ENCODE results near the gene CDC42BPG.
"Not testable (repeated sequence)": the region's sequence is repeated elsewhere in the genome, so short reads cannot be mapped to it uniquely, and the experiment has no call there.

Gene CDC42BPG

DNA sequence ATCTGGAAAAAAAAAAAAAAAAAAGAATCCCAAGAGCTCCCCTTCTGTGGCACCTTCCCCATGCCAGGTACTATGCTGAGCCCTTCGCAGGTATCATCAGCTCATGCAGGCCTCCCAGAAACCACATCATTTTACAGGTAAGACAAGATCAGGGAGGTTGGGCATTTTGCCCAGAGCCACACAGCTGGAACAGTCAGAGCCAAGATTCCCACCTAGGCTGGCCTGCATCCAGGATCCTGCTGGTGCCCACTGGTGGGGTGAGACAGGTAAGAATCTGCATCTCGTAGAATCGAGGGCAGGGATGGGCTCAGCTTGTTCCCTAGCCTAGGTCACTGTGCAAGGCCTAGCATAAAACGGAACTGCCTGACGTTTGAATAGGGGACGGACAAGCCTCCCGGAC is 18.4 kb downstream of the CDC42BPG start:
- no peak for DNase-seq
- Histone ChIP-seq H3K4me3 (ENCODE audit: low read length) (no peak overlapping the region), H2BK5ac (ENCODE audit: low read length) (no peak overlapping the region), H3K23ac (ENCODE audit: low read length) (no peak overlapping the region), H3K18ac (ENCODE audit: low read length) (no peak overlapping the region), H4K8ac (ENCODE audit: low read depth, low read length) (no peak overlapping the region), H2BK120ac (ENCODE audit: low read depth, low read length) (no peak overlapping the region), H3K27ac (ENCODE audit: low read depth, low read length) (no peak overlapping the region), H3K36me3 (ENCODE audit: control insufficient read depth, insufficient read depth, low read length) (no peaks in the 10 kb centered on the region), H3K4ac (ENCODE audit: low read depth, low read length) (no peak overlapping the region), H2BK15ac (replicated peaks; ENCODE audit: low read depth) (no peak overlapping the region), H2AK5ac (ENCODE audit: low read length) (no peak overlapping the region), H3K4me1 (ENCODE audit: control insufficient read depth, low read depth, low read length) (no peaks in the 10 kb centered on the region), H3K27me3 (ENCODE audit: insufficient read depth, low read length, poor library complexity) (no peaks in the 10 kb centered on the region), H4K5ac (ENCODE audit: low read length) (no peak overlapping the region), H3K9ac (ENCODE audit: low read length) (no peak overlapping the region), H3K4me2 (ENCODE audit: low read length) (no peak overlapping the region), H3K79me2 (ENCODE audit: control insufficient read depth, insufficient read depth, low read length) (no peaks in the 10 kb centered on the region), H3K56ac (ENCODE audit: low read length) (no peak overlapping the region), H3K79me1 (ENCODE audit: low read length) (no peaks in the 10 kb centered on the region)
- WGBS (ENCODE audit: extremely low coverage, insufficient coverage, low lambda C conversion rate): no CpG with 5 or more reads among the region's 7 CpGs

DNA sequence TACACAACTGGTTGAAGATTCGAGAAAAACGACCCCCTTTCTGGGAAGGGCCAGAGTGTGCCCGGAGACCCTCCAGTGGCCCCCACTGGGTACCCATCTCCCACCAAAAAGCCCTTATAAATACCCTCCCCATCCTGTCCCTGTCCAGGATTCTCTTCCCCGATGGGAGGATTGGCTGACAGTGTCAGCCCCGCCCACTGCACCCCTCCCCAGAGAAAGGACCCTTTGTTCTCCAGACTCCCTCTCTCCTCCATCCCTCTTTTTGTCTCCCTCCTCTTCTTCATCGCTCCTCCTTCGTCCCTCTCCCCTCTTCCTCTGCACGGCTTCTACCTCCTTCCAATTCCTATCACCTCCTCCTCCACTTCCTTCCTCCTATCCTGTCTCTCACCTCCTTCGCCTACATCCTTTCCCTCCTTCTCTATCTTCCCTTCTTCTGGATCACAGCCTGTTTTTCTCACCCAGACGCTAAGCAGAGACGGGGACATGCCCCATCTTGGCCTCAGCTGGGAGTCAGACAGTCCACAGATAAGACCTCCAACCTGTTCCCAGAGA is 20.8 kb downstream of the CDC42BPG start:
- H4K5ac ChIP-seq (ENCODE audit: low read length): no peak overlapping the region
- no peaks in the 10 kb centered on the region for H3K36me3 ChIP-seq (ENCODE audit: control insufficient read depth, insufficient read depth, low read length)
- no peak overlapping the region for H2BK120ac ChIP-seq (ENCODE audit: low read depth, low read length)
- 80% methylated on average over 3 of the region's 11 CpGs for WGBS (ENCODE audit: extremely low coverage, insufficient coverage, low lambda C conversion rate)
- H4K8ac ChIP-seq (ENCODE audit: low read depth, low read length): no peak overlapping the region
- no peak overlapping the region for H3K18ac ChIP-seq (ENCODE audit: low read length)
- H3K27me3 ChIP-seq (ENCODE audit: insufficient read depth, low read length, poor library complexity): no peaks in the 10 kb centered on the region
- no peak overlapping the region for H2BK15ac ChIP-seq (replicated peaks; ENCODE audit: low read depth)
- no peak overlapping the region for H3K4ac ChIP-seq (ENCODE audit: low read depth, low read length)
- H3K4me3 ChIP-seq (ENCODE audit: low read length): no peak overlapping the region
- H2BK5ac ChIP-seq (ENCODE audit: low read length): no peak overlapping the region
- no peak for DNase-seq
- no peak overlapping the region for H2AK5ac ChIP-seq (ENCODE audit: low read length)
- H3K9ac ChIP-seq (ENCODE audit: low read length): no peak overlapping the region
- no peak overlapping the region for H3K56ac ChIP-seq (ENCODE audit: low read length)
- no peaks in the 10 kb centered on the region for H3K79me2 ChIP-seq (ENCODE audit: control insufficient read depth, insufficient read depth, low read length)
- no peak overlapping the region for H3K23ac ChIP-seq (ENCODE audit: low read length)
- no peaks in the 10 kb centered on the region for H3K79me1 ChIP-seq (ENCODE audit: low read length)
- H3K4me2 ChIP-seq (ENCODE audit: low read length): no peak overlapping the region
- H3K4me1 ChIP-seq (ENCODE audit: control insufficient read depth, low read depth, low read length): no peaks in the 10 kb centered on the region
- H3K27ac ChIP-seq (ENCODE audit: low read depth, low read length): no peak overlapping the region

DNA sequence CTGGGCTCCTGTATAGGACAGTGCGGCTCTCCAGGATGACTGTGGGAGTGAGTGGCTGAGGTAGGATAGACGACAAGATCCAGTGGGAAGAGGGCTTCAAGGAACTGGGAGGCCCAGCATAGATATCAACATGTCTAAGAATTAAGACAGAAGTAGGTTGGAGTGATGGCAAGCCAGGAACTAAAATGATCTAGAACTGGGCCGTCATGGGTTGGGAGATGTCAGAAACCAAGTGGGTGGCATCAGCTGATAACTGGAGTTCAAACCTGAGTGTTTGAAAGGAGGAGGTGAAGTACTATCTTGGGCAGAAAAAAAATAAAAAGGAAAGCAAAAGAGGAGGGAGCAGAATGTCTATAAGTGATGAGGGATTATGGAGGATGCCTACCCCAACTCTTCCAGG is 27.0 kb downstream of the CDC42BPG start:
- H3K4me1 ChIP-seq (ENCODE audit: control insufficient read depth, low read depth, low read length): no peaks in the 10 kb centered on the region
- H3K27me3 ChIP-seq (ENCODE audit: insufficient read depth, low read length, poor library complexity): no peaks in the 10 kb centered on the region
- no peak overlapping the region for H3K4ac ChIP-seq (ENCODE audit: low read depth, low read length)
- WGBS (ENCODE audit: extremely low coverage, insufficient coverage, low lambda C conversion rate): no CpG with 5 or more reads among the region's 3 CpGs
- no peak overlapping the region for H3K27ac ChIP-seq (ENCODE audit: low read depth, low read length)
- no peak overlapping the region for H2BK15ac ChIP-seq (replicated peaks; ENCODE audit: low read depth)
- H2AK5ac ChIP-seq (ENCODE audit: low read length): no peak overlapping the region
- H3K36me3 ChIP-seq (ENCODE audit: control insufficient read depth, insufficient read depth, low read length): no peaks in the 10 kb centered on the region
- H2BK5ac ChIP-seq (ENCODE audit: low read length): no peak overlapping the region
- DNase-seq: no peak
- H3K9ac ChIP-seq (ENCODE audit: low read length): no peak overlapping the region
- no peak overlapping the region for H3K56ac ChIP-seq (ENCODE audit: low read length)
- H3K79me2 ChIP-seq (ENCODE audit: control insufficient read depth, insufficient read depth, low read length): no peaks in the 10 kb centered on the region
- H3K18ac ChIP-seq (ENCODE audit: low read length): no peak overlapping the region
- H4K5ac ChIP-seq (ENCODE audit: low read length): no peak overlapping the region
- no peaks in the 10 kb centered on the region for H3K79me1 ChIP-seq (ENCODE audit: low read length)
- no peak overlapping the region for H3K4me3 ChIP-seq (ENCODE audit: low read length)
- no peak overlapping the region for H2BK120ac ChIP-seq (ENCODE audit: low read depth, low read length)
- H4K8ac ChIP-seq (ENCODE audit: low read depth, low read length): no peak overlapping the region
- no peak overlapping the region for H3K23ac ChIP-seq (ENCODE audit: low read length)
- H3K4me2 ChIP-seq (ENCODE audit: low read length): no peak overlapping the region

DNA sequence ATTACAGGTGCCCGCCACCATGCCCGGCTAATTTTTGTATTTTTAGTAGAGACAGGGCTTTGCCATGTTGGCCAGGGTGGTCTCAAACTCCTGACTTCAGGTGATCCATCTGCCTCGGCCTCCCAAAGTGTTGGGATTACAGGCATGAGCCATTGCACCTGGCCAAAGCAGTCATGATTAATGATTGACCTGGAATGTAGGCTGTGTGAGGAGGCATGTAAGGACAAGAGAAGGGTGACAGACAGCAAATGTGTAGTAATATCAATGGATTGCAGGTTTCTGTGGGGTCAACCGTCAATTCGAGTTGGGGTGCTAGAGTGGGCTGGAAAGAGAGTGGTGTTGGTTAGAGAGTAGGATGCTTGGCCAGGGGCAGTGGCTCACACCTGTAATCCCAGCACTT is 29.0 kb downstream of the CDC42BPG start:
- no CpG with 5 or more reads among the region's 5 CpGs for WGBS (ENCODE audit: extremely low coverage, insufficient coverage, low lambda C conversion rate)
- not testable (repeated sequence) for H3K56ac ChIP-seq (ENCODE audit: low read length); H3K9ac ChIP-seq (ENCODE audit: low read length); H3K27me3 ChIP-seq (ENCODE audit: insufficient read depth, low read length, poor library complexity); H4K8ac ChIP-seq (ENCODE audit: low read depth, low read length); H2AK5ac ChIP-seq (ENCODE audit: low read length); H2BK5ac ChIP-seq (ENCODE audit: low read length); H3K36me3 ChIP-seq (ENCODE audit: control insufficient read depth, insufficient read depth, low read length); H3K23ac ChIP-seq (ENCODE audit: low read length); H4K5ac ChIP-seq (ENCODE audit: low read length); H2BK15ac ChIP-seq (replicated peaks; ENCODE audit: low read depth); DNase-seq; H3K18ac ChIP-seq (ENCODE audit: low read length); H3K79me1 ChIP-seq (ENCODE audit: low read length); H3K27ac ChIP-seq (ENCODE audit: low read depth, low read length); H3K4me1 ChIP-seq (ENCODE audit: control insufficient read depth, low read depth, low read length); H3K4me2 ChIP-seq (ENCODE audit: low read length); H3K79me2 ChIP-seq (ENCODE audit: control insufficient read depth, insufficient read depth, low read length); H3K4me3 ChIP-seq (ENCODE audit: low read length); H3K4ac ChIP-seq (ENCODE audit: low read depth, low read length); H2BK120ac ChIP-seq (ENCODE audit: low read depth, low read length)

DNA sequence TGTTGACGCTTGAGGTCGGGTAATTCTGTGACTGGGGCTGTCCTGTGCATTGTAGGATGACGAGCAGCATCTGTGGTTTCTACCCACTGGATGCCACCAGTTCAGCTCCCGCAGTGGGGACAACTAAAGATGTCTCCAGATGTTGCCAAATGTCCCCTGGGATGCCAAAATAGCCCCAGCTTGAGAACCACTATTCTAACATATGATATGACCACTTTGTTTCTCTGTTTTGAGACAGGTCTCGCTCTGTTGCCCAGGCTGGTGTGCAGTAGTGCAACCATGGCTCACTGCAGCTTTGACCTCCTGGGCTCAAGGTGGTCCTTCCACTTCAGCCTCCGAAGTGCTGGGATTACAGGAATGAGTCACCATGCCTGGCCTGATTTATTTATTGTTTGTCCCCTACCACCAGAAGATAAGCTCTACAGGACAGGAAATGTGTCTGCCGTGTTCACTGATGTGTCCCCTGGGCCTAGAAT is 29.7 kb downstream of the CDC42BPG start:
- Histone ChIP-seq H3K4ac (ENCODE audit: low read depth, low read length) (no peak overlapping the region), H3K27ac (ENCODE audit: low read depth, low read length) (no peak overlapping the region), H3K18ac (ENCODE audit: low read length) (no peak overlapping the region), H3K4me1 (ENCODE audit: control insufficient read depth, low read depth, low read length) (no peaks in the 10 kb centered on the region), H4K5ac (ENCODE audit: low read length) (no peak overlapping the region), H2AK5ac (ENCODE audit: low read length) (no peak overlapping the region), H3K4me2 (ENCODE audit: low read length) (no peak overlapping the region), H3K27me3 (ENCODE audit: insufficient read depth, low read length, poor library complexity) (no peaks in the 10 kb centered on the region), H2BK5ac (ENCODE audit: low read length) (no peak overlapping the region), H3K36me3 (ENCODE audit: control insufficient read depth, insufficient read depth, low read length) (no peaks in the 10 kb centered on the region), H4K8ac (ENCODE audit: low read depth, low read length) (no peak overlapping the region), H3K56ac (ENCODE audit: low read length) (no peak overlapping the region), H2BK120ac (ENCODE audit: low read depth, low read length) (no peak overlapping the region), H3K79me1 (ENCODE audit: low read length) (no peaks in the 10 kb centered on the region), H2BK15ac (replicated peaks; ENCODE audit: low read depth) (no peak overlapping the region), H3K9ac (ENCODE audit: low read length) (no peak overlapping the region), H3K23ac (ENCODE audit: low read length) (no peak overlapping the region), H3K4me3 (ENCODE audit: low read length) (no peak overlapping the region), H3K79me2 (ENCODE audit: control insufficient read depth, insufficient read depth, low read length) (no peaks in the 10 kb centered on the region)
- WGBS (ENCODE audit: extremely low coverage, insufficient coverage, low lambda C conversion rate): no CpG with 5 or more reads among the region's 7 CpGs
- no peak for DNase-seq

DNA sequence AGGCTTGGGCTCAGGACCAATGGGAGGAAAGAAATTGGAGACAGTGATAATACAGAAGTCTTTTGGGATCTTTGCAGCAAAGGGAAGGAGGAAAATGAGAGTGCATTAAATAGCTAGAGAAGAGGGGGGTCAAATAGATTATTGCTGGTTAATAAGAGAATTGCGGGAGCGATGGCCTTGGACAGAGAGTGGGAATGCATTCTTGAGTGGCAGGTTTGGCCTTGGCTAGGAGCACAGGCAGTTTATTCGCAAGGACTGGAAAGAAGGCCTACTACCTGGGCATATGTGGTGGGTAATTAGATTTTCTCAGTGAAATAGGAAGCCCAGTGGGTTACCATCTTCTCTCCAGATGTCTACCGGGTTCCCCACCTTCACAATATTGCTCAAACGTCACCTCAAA is 30.6 kb downstream of the CDC42BPG start:
- H3K4me3 ChIP-seq (ENCODE audit: low read length): no peak overlapping the region
- H3K27ac ChIP-seq (ENCODE audit: low read depth, low read length): no peak overlapping the region
- no peak overlapping the region for H3K4ac ChIP-seq (ENCODE audit: low read depth, low read length)
- no peak overlapping the region for H2BK5ac ChIP-seq (ENCODE audit: low read length)
- H3K79me1 ChIP-seq (ENCODE audit: low read length): peaks cover 3% of the 10 kb centered on the region
- H2AK5ac ChIP-seq (ENCODE audit: low read length): no peak overlapping the region
- H3K4me1 ChIP-seq (ENCODE audit: control insufficient read depth, low read depth, low read length): peaks cover 3% of the 10 kb centered on the region
- no peak overlapping the region for H3K23ac ChIP-seq (ENCODE audit: low read length)
- no peak overlapping the region for H3K4me2 ChIP-seq (ENCODE audit: low read length)
- no peaks in the 10 kb centered on the region for H3K36me3 ChIP-seq (ENCODE audit: control insufficient read depth, insufficient read depth, low read length)
- H3K9ac ChIP-seq (ENCODE audit: low read length): no peak overlapping the region
- no peak overlapping the region for H3K18ac ChIP-seq (ENCODE audit: low read length)
- H4K5ac ChIP-seq (ENCODE audit: low read length): no peak overlapping the region
- DNase-seq: no peak
- peaks cover 3% of the 10 kb centered on the region for H3K79me2 ChIP-seq (ENCODE audit: control insufficient read depth, insufficient read depth, low read length)
- no peak overlapping the region for H2BK120ac ChIP-seq (ENCODE audit: low read depth, low read length)
- no peak overlapping the region for H3K56ac ChIP-seq (ENCODE audit: low read length)
- H2BK15ac ChIP-seq (replicated peaks; ENCODE audit: low read depth): no peak overlapping the region
- H3K27me3 ChIP-seq (ENCODE audit: insufficient read depth, low read length, poor library complexity): no peaks in the 10 kb centered on the region
- H4K8ac ChIP-seq (ENCODE audit: low read depth, low read length): no peak overlapping the region
- WGBS (ENCODE audit: extremely low coverage, insufficient coverage, low lambda C conversion rate): no CpG with 5 or more reads among the region's 5 CpGs
